ENCODE results near the gene LARP1B.
"Not testable (repeated sequence)": the region's sequence is repeated elsewhere in the genome, so short reads cannot be mapped to it uniquely, and the experiment has no call there.

Gene LARP1B

GRCh38 chr4:128228845-128229795 is 168.0 kb downstream of the LARP1B start:
- peak; percentile 13 for DNase-seq

- DNase-seq, result no peak
These were observed 171.6 kb downstream of the LARP1B start for GRCh38 chr4:128232719-128233118.

DNA sequence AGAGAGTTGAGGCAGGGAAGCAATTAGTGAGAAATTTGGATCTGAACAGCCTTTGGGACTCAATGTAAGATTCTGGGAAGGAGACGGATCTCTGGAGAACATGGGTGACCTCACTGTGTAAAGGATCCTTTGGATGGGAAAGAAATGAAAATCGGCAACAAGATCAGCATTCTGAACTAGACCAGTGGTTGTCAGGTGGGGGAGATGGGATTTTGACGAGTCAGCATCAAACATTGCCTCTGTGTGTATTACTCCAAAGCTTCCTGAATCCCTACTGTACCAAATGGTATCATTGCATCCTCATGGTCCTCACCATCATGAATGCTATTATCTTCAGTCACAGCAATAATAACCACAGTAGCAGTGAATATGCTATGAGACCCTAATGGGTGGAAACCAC is 173.7 kb downstream of the LARP1B start:
- no peak for DNase-seq

GRCh38 chr4:128241019-128241418 is 179.9 kb downstream of the LARP1B start:
- no peak for DNase-seq

- peak; percentile 100 for DNase-seq
These were observed 180.4 kb downstream of the LARP1B start for GRCh38 chr4:128241425-128241913.

- no peak for DNase-seq
These were observed 180.9 kb downstream of the LARP1B start for GRCh38 chr4:128241981-128242380.

DNA sequence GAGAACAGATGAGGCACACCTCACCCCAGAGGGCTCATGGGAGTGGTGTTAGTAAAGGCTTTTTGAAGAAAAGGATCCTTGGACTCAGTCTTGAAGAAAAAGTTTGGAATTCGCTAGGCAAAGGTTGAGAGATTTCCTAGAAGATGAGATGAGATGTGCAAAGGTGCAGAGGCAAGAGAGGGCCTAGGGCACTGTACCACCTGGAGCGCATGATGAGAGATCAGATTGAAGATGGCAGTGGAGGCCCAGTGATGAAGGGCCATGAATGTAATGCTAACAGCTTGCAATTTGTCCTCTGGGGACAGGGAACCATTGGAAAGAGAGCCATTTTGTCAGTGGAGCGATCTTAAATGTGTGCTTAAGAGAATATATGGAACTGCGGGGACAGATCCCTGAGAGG is 181.5 kb downstream of the LARP1B start:
- DNase-seq, result no peak

DNA sequence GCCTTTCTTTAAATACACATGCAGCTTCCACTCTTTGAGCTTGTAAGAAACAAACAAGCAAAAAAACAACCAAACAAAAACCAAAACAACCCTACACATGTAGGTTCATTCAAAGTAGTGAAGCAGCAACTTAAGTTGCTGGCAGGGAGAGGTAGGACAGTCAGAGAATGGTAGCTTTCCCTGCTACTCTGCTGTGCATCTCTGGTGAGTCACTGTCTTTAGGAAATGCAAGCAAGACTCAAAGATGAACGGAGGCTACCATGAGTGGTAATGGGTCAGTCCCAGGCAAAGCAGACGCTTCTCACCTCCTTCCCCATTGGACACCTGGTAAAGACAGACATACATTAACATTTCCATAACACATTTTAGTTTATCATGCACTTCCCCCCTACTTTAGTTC is 183.3 kb downstream of the LARP1B start:
- peak; percentile 59 for DNase-seq

DNA sequence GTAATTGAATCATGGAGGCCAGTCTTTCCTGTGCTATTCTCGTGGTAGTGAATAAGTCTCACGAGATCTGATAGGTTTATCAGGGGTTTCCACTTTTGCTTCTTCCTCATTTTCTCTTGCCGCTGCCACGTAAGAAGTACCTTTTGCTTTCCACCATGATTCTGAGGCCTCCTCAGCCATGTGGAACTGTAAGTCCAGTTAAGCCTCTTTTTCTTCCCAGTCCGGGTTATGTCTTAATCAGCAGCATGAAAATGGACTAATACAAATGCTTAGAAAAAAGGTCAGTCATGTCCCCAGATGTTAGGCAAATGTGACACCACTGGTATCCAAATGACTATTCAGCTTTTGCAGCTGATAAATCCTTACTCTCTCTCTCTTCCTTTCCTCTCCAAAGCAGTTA is 184.3 kb downstream of the LARP1B start:
- DNase-seq, result not testable (repeated sequence)

DNA sequence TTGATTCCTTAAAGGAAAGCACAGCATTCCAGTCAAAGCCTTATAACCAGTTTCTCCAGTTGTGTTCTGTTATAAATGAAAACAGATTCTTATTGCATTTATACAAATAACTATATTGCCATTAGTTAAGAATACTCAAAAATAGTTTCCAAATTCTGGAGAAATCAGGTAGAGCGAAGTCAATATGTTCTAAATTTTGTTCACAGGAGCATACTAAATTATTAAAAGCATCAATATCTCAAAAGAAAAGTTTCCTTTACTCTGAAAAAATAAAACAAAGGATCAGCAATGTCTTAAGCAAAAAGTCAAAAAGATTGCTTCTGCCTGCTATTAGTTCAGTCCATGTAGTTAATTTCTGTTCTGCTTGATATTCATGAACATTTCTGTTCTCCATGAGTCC is 186.8 kb downstream of the LARP1B start:
- no peak for DNase-seq

DNA sequence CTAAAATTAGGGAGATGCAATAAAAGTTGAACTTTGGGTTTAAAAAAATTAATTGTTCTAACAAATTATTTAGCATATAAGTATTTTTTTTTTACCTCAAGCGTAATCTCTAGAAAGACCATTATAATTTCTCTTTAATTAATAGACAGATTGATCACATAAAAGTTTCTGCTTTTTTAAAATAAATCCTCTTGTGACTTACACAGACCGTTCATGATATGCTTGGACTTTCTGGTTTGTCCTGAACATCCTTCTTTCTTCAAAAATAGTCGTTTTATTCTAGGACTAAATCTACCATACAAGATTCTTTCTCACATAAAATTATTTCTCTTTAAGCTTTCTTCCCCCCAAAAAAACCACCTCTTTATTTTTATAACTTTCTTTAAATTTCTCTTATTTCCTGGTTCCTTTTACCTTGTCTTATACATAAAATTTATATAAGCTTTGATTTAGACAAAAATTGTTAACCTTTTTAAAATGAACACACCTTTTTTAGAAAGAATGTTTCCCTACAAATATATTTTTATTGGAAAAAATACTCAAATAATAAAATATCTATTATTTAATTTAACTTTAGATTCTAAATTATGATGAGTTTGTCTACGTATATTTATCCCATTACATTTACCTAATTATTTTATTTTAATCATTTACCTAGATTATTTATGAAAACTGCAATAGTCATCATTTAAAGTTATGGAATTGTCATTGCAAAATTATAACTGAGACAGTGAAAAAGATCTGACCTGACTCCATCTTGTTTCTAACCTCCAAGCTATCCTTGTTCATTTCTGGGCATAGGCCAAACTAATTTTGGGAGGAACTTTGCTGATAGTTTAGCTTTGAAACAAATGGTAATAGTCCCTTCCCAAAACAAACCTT is 188.9 kb downstream of the LARP1B start:
- DNase-seq, result no peak

- no peak for DNase-seq
These were observed 194.8 kb downstream of the LARP1B start for GRCh38 chr4:128255906-128256305.

- DNase-seq, result no peak
These were observed 195.4 kb downstream of the LARP1B start for GRCh38 chr4:128256539-128256938.

DNA sequence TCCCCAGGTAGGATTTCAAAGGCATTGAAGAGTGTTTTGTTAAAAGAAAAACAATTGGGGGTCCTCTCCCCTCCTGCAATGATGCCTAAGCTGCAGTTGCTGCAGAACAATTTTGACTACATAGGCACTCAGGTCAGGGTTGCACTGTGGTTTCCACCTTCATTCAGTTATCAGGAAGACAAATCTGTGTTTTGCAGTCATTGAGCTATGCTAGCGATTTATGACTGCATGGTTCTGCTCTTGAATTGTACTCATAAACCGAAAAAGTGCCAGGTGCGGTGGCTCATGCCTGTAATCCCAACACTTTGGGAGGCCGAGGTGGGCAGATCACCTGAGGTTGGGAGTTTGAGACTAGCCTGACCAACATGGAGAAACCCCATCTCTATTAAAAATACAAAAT is 197.1 kb downstream of the LARP1B start:
- not testable (repeated sequence) for DNase-seq

GRCh38 chr4:128259889-128260288 is 198.8 kb downstream of the LARP1B start:
- DNase-seq, result not testable (repeated sequence)
